NCI-H446 (cell line): ENCODE measurements around the gene CSRP2.

Experiments used
- DNase-seq, 2 experiments: peaks; one replicate each; lab custom pipeline; 2025; lab: John Stamatoyannopoulos, UW

Gene CSRP2

DNA sequence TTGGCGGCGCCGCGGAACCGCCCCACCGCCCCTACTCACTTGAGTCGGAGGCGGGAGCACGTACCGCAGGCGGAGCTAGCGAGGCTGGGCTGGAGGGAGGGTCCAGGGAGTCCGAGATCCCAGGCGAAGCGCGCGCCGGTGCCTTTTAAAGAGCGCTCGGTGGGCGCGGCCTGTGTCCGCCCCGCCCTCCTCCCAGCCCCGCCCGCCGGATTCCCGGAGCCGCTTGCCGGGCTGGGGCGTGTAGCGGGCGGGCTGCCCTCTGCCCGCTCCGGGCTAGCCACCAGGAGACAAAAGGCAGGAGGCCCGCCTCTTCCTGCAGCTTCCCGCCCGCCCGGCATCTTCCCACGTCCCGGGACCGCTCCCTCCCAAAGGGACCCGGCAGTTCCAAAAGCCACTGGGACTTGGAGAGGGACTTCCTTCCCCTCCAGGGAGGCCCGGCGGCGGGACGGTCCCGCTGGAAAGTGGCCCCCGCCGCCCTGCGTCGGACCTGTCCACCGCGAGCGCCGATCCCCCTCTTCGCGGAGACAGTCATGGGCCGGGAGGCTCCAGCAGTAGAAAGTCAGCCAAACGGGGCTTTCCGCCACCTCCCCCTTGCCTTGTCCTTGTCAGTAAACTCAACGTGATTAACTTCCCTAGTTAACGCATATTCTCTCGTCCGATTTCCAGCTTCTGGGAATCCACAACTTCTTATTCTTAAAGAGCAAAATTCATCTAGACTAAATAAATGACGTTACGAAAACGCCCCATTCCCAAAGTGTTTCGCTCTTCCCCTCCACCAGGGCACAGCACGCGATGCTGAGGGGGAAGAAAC is at the start of gene CSRP2:
CSRP2 (minus strand) TSS at position 121 of the 811 bp plus-strand sequence. CDS start 12,759 bp downstream, outside the sequence.
- DNase-seq: peak; percentile 72 to 94

DNA sequence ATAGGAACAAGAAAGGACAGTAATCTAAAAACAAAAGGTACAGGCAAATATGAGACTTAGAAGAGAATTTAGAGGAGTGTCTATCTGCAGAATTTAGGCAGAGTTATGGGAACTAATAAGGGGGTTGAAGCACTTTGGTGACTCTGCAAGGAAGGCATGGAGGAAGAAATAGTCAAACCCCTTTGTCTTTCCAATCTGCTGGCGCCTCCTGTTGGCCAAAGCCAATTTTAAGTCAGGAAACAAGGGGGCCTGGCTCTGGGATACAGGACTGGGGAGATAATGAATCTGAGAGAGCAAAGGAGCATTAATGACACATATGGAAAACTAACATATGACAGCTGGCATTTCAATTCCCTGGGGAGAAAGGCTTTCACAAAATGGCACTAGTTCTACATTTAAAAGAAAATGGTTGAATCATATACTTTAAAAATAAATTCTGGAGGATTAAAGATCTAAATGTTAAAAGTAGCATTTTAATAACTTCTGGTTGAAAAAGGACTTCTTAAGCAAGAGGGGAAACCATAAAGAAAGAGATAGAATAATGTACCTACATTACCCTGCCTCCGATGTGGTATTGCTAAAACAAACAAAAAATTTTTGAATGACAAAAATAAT is 48.5 kb upstream of the CSRP2 start:
- DNase-seq: peak; percentile 25 to 75

DNA sequence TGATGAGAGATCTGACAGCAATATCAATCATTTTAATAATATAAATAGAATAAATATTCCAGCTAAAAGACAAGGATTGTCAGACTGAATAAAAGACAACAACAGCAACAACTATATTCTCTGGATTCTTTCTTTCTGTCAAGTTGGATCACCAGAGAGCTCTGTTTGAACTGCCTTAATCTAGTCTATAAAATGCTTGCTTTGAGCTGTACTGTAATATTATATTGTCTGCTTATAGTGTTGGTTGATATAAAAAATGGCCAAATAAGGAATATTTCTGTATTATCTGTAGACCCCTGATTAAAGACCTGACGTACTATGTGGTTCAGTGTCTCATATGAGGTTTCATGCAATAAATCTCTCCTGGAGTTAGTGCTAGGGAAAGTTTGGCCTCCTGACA is 46.3 kb upstream of the CSRP2 start:
- DNase-seq: no peak

DNA sequence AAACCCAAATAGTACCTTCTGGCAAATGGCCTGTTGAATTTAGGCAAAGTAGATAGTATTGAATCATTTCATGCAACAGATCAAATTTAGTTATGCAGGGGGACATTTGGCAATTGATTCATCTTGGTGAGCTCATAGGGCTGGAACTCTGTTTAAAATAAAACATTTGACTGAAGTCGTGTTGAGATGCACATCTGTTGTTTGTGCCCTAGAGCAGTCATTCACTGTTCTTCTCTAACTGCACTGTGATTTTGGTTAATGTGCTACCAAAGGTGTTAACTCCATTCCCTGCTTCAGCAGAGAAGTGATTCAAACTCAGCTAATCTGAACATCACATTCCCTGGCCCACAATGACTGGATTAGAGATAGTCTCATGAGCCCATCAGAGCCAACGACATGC is 44.0 kb upstream of the CSRP2 start:
- DNase-seq: peak in 1 of 2 experiments; percentile 55

DNA sequence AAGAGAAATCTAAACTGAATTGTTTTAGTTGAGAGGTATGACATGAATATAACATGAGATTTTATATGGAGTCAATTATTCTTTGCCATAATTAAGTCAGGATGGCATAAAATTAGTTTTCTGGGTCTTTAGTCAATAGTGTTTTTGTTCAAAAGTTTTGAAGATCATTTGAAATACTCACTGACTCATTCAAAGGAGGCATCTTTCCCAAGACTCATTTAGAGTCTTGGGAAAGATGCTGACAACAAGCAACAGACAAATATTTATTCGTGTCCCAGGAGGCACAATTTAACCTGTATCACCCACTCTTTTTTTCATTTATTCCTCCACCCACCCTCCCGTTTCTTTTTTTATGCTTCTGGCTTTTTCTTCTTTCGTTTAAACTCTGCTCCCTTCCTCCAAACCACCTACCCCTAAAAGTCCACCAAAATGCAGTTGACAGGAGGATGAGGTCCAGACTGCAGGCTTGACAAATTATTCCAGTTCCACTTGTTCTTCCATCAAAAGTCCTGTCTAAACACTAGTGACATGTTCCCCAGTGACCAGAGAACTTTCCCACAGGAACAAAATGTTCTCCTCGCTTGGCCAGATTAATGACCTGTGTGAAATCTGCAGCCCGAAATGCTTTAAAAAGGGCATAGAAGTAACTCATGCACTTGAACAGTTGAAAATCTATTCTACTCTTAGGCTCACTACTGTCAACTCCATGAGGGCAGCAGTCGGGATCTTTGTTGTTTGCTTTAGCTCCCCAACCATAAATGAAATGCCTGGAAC is 43.3 kb upstream of the CSRP2 start:
- no peak for DNase-seq

DNA sequence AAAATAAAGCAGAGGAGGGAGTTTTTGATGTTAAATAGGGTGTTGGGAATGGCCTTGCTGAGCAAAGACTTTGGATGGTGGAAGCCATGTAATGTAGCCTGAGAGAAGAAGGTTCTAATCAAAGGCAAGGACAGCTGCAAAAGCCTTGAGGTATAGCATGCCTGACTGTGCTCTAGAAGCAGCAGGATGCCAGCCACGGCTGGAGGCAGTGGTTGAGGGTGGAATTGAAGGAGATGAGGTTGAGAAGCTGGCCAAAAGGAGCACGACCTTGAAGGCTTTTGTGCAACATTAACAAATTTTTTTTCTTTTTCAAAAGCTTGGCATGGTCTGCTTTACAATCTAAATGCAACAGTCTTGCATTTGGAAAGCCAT is 42.3 kb upstream of the CSRP2 start:
- DNase-seq: no peak

DNA sequence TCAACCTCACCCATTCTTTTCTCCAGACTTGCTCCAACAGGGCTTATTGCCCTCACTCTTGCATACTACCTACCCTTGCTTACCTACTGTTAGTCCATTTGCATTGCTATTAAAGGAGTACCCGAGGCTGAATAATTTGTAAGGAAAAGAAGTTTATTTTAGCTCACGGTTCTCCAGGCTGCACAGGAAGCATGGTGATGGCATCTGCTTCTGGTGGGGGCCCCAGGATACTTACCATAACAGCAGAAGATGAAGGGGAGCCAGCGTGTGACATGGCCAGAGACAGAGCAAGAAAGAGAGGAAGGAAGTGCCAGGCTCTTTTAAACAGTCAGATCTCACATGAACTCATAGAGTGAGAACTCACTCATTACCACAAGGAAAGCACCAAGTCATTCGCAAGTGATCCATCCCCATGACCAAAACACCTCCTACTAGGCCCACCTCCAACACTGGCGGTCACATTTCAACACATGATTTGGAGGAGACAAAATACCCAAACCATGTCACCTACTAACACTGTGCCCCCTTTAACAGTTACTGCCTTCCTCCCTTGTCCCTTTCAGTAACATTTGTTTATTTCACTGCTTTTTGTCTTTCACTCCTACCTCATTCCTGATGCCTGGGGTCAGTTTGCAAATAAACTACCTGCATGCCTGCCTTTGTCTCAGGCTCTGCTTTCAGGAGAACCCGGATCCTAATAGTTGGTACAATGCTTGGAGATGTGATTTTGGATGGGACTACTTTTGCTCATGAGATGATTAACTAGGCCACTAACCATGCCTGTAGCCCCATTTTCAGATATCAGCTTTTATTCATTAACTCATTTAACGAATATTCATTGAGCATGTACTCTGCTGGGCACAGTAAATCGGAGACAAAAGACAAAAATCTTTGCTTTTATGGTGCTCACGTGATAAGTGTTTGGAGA is 41.6 kb upstream of the CSRP2 start:
- no peak for DNase-seq

DNA sequence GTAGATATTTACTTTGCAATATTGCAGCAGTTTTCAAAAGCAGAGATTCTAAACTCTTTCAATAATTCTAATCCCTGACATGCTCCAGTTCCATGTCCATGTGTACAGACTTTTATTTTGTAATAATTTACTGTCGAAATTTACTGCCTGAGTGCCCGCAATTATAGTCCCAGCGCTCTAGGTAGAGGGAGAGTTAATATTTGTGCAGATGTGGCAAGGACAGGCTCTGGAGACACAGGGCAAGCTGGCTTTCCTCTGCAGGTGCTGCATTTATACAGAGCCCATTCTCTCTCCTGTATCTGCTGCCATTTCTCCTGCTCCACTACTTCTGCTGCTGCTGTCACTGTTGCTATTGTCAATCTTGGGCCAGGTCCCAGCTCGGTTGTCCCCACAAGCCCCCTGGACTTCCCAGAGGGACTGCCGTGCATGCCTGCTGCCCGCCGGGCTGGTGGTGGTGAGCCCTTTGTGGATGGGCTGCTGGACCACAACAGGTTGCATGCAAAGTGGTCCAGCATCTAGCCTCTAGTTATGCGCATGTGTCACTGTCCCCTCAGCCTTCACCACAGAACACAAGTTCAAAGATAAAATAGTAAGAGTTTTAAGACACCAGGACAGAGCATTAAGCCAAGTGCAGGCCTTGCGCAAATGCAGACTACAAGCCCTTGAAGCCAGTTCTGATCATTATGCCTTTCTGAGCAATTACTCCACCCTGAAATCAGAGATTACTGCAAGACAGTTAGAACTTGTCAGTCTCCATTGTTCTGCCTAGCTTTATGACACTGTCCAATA is 40.8 kb upstream of the CSRP2 start:
- DNase-seq: no peak

DNA sequence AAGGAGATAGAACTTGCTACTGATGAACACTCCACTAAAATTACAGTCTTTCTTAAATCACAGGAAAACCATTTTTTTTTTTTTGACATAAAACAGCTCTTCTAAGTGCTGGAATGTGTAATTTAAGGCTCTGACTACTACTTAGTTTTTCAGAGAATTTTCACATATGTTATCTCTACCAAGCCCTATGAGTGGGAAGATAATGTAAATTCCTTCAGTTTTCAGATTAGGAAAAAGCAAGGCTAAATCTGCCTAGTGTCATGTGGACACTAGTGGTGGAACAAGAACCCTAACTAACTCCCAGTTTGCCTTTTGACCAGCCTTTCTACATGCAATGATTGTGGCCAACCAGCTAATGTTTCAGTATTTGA is 37.3 kb upstream of the CSRP2 start:
- no peak for DNase-seq

DNA sequence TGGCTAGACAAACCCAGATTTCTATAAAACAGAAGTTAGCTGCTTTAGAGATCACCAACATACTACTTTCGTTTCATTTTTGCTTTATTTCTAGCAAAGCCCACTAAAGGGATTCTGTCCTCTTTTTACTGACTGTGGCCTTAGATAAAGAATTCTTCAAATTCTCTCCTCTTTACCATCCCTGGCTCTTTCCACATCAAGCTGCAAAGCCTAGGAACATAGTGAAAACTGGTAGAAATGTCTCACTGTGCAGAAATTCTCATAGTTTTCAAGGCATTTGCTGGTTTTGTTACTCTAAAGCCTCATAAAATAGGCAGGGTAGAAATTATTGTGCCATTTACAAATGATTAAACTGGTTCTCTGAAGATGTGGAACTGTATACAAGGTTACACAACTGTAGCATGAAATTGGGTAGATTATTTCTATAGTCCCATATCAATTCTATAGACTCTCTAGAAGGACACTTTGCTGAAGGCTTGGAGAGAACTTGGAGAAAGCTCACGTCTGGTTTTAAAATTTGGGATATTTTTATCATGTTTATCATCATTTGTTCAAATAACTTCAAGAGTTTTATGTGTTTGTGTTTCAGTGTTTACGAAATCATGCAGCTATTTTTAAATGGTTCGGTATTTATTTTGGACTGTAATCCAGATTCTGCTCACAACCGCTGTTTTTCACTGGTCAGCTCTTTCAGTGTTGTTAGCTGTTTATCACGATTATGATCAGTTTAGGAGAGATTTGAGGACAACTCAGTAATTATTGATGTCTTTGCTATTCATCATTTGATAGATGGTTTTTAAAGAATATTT is 36.7 kb upstream of the CSRP2 start:
- DNase-seq: no peak

DNA sequence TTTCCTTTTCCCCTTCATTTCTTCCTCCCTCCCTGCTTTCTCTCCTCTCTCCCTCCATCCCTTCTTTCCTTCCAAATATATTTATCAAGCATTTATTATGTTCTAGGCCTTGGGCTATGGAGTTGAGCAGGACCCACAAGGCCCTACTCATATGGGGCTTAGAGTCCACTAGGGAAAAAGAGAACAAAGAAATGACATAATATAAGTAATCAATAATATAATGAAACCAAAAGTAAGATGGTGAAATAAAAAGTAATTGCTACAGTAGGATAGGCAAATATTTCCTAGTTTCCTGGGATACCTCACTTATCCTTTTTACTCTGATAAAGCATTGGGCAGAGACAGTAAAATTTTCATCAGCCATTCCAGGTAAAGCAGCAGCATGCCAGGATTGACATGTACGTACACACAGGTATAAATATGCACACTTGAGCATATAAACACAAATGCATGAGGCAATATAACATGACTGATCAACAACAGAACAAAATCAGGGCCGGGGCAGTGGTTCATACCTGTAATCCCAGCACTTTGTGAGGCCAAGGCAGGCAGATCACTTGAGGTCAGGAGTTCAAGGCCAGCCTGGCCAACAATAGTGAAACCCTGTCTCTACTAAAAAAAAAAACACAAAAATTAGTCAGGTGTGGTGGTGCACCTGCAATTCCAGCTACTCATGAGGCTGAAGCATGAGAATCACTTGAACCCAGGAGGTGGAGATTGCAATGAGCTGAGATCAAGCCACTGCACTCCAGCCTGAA is 35.5 kb upstream of the CSRP2 start:
- no peak for DNase-seq

DNA sequence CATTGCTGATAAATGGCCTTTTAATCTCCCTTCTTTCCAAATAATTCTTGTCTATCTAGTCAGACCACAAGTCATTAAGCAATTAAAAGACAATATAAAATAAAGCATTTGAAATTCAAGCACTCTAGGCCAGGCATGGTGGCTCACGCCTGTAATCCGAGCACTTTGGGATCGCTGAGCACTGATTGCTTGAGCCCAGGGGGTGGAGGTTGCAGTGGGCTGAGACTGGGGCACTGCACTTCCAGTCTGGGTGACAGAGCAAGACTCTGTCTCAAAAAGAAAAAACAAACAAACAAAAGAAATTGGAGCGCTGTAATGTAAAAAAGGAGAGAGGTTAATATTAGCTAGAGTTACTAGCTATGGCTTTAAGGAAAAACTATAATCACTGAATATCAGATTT is 30.5 kb upstream of the CSRP2 start:
- DNase-seq: no peak

DNA sequence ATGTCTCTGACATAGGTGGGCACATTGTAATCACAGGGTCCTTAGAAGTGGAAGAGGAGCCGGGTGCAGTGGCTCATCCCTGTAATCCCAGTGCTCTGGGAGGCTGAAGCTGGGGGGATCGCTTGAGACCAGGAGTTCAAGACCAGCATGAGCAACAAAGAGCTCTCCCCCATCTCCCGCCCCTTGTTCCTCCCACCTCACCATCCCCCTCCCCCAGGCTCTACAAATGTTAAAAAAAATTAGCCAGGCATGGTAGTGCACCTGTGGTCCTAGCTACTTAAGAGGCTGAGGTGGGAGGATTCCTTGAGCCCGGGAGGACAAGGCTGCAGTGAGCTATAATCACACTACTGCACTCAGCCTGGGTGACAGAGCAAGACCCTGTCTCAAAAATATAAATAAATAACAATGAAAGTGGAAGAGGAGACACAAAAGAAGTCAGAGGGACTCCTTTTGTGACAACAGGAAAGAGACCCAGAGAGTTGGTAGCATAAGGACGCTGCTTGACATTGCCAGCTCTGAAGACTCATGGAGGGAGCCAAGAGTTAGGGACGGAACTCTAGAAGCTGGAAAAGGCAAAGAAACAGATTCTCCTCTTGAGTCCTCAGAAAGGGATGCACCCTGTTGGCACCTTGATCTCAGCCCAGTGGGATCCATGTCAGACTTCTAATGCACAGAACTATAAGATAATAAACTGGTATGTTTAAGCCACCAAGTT is 29.6 kb upstream of the CSRP2 start:
- no peak for DNase-seq

DNA sequence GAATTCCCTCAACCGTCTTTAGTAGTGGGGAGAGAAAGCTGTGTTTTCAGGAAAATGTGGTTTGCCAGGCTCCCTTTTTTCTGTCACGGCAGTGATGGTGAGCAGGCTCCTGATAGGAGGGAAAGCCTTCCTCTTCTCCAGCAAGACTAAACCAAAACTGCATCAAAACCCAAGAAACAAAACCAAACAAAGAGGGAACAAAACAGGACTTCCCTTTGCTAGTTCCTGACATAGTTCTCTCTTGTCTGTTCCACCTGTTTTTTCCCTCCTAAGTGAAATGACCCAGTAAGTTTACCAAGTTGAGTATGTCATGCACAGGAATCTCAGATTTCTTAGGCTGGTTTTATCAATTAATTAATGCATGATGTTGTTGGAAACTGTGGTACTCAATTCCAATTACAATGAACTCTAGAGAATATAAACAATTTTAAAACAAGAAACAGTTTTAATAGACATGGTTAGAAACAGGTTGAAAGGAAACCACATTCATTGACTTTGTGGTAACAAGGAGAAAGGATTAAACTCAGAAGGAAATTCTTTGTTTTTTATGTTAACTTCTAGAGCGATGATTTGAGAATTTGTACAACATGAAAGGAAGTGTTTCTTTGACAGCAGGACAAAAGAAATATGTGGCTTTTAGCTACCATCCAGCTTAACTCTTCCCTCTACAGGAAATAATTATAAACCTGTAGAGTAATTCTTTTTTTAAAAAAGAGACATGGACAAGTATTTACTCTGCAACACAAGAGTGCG is 23.0 kb upstream of the CSRP2 start:
- no peak for DNase-seq

DNA sequence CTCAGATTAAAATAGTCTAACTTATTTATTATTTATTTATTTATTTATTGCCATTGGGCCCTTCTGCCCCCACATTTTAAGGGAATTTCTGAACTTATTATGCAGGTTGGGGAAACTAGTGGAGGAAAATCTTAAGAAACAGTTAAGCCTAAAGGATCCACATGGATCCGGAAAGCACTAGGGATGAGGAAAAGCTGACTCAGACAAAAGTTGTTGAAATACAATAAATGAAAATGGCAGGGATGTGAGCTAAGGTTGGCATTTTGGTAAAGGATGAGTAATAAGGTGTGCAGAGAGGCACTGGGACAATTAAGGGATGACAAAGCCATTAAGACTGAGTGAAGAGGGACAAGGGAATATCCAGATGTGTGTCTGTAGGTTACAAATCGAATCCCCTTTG is 20.7 kb upstream of the CSRP2 start:
- no peak for DNase-seq

DNA sequence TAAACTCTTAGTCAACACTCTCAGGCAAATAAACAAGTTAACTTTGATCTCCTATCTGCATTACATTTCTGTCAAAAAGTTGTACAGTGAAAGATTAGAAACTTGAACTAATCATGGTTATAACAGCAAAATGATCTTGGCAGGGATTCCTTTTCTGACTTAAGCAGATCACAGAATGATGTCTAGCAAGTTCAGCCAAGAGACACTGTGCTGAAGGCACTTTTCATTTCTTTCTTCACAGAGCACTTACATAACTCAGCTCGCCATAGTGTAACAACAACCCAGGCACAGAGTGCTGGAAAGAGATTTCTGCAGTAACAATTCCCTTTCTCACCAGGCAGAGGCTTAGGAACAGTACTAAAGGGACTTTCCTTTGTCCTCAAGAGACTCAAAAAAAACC is 19.6 kb upstream of the CSRP2 start:
- DNase-seq: no peak

DNA sequence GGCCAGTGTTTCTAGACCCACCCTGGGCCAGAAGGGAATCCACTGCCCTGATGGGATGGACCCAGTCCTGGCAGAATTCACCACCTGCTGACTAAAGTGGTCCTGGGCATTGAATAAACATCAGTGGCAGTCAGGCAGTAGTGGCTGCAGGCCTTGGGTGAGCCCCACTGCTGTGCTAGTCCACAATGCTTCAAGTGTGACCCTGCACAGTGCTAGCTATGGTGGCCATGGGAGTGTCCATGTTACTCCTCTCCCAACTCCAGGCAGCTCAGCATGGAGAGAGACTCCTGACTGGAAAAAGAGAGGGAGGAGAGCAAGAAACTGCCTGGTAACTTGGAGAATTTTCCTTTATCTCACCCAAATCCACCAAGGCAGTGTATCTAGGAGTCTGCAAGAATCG is 17.5 kb upstream of the CSRP2 start:
- no peak for DNase-seq

DNA sequence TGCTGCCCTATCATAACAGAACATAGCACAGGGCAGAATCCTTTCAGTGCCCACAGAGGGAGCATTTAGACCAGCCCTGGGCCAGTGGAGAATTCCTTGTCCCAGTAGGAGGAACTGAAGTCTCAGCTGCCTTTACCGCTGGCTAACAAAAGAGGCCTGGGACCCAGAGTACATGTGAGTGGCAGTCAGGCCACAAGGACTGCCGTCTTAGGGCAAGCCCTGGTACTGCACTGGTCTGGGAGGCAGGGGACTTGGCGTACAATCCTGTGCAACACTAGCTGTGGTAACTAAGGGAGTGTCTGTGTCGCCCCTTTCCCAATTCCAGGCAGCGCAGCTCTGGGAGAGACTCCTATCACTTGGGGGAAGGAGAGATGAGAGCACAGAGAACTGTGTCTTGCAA is 17.0 kb upstream of the CSRP2 start:
- DNase-seq: no peak
